HCT116 (cell line): Measurements from ENCODE around the gene PVRIG.

Source experiments
- ATF3 ChIP-seq: IDR thresholded peaks from 2 replicates; pipeline ENCODE4 v1.6.1; 2012
- CTCF ChIP-seq, 3 experiments: fragments of 200-600 bp in 1 of 3; sonication (generic) in 1 of 3; IDR thresholded peaks in 2 of 3; conservative IDR thresholded peaks in 1 of 3; 2 replicates each; pipeline ENCODE4 v1.5.1; 2012 to 2017; ENCODE audit warnings: low read depth in 2 of 3, low read length in 2 of 3, antibody characterized with exemption in 1 of 3, borderline replicate concordance in 1 of 3, control low read depth in 1 of 3, mild to moderate bottlenecking in 1 of 3, mixed read lengths in 1 of 3, mixed run types in 1 of 3, moderate library complexity in 1 of 3; ENCODE audit not compliant: insufficient read depth in 1 of 3
- EGR1 ChIP-seq: IDR thresholded peaks from 2 replicates; pipeline ENCODE4 v1.6.1; 2012; ENCODE audit warnings: low read depth
- ELF1 ChIP-seq: IDR thresholded peaks from 2 replicates; pipeline ENCODE4 v1.6.1; 2012; ENCODE audit warnings: low read depth, borderline replicate concordance
- EZH2 ChIP-seq: fragments of 200-600 bp; sonication (generic); IDR thresholded peaks from 2 replicates; pipeline ENCODE4 v1.6.1; 2017; ENCODE audit warnings: antibody characterized with exemption, mixed run types
- EZH2phosphoT487 ChIP-seq: fragments of 200-600 bp; IDR thresholded peaks from 2 replicates; pipeline ENCODE4 v1.6.1; 2018; ENCODE audit warnings: antibody characterized with exemption, borderline replicate concordance
- JUND ChIP-seq: IDR thresholded peaks from 2 replicates; pipeline ENCODE4 v1.6.1; 2012
- POLR2A ChIP-seq: IDR thresholded peaks from 2 replicates; pipeline ENCODE4 v1.7.0; 2011; ENCODE audit warnings: borderline replicate concordance; ENCODE audit not compliant: insufficient read depth, insufficient read length; ENCODE audit errors: extremely low read depth
- POLR2AphosphoS5 ChIP-seq: IDR thresholded peaks from 2 replicates; pipeline ENCODE4 v1.6.1; 2011; ENCODE audit warnings: mild to moderate bottlenecking, low read depth, low read length, moderate library complexity
- REST ChIP-seq: IDR thresholded peaks from 2 replicates; pipeline ENCODE4 v1.6.1; 2012; ENCODE audit warnings: low read depth
- SRF ChIP-seq: IDR thresholded peaks from 2 replicates; pipeline ENCODE4 v1.6.1; 2012; ENCODE audit warnings: low read depth
- ZBTB33 ChIP-seq: IDR thresholded peaks from 2 replicates; pipeline ENCODE4 v1.6.1; 2011; ENCODE audit warnings: mild to moderate bottlenecking, low read length, moderate library complexity; ENCODE audit not compliant: insufficient replicate concordance; ENCODE audit errors: extremely low read depth
- ZNF274 ChIP-seq: fragments of 200-500 bp; sonication (Bioruptor generic); IDR thresholded peaks from 2 replicates; pipeline ENCODE4 v1.6.1; 2014; ENCODE audit warnings: mild to moderate bottlenecking, low read depth, low read length, inconsistent platforms

GRCh38 chr7:100213672-100214071 lies 6.1 kb upstream of the PVRIG start:
- no peak for TF ChIP-seq CTCF (IDR thresholded peaks at IDR 0.05 in 2 of 3, conservative IDR thresholded peaks at IDR 0.05 in 1 of 3; ENCODE audit: borderline replicate concordance in 1 of 3, insufficient read depth in 1 of 3, low read depth in 2 of 3, low read length in 2 of 3)
- no peak for TF ChIP-seq ZNF274
- TF ChIP-seq EZH2phosphoT487, result no peak
- no peak for TF ChIP-seq POLR2A
- no peak for TF ChIP-seq JUND
- TF ChIP-seq EGR1, result no peak
- TF ChIP-seq POLR2AphosphoS5, result no peak
- TF ChIP-seq REST, result no peak
- TF ChIP-seq ZBTB33, result no peak
- TF ChIP-seq ELF1, result no peak
- TF ChIP-seq ATF3, result no peak
- TF ChIP-seq EZH2, result no peak
- TF ChIP-seq SRF, result no peak
